NOMO-1 treated with DMSO at 0.1 percent for 48 hours (cell line): ENCODE data around the gene BBS12.

Source experiments
- DNase-seq: peaks from one replicate; lab custom pipeline; 2025; ENCODE audit not compliant: unreplicated experiment; lab: John Stamatoyannopoulos, UW

The BBS12 gene

GRCh38 chr4:122793811-122794210 lies 61.3 kb downstream of the BBS12 start:
- DNase-seq = no peak
